NCI-H2227 (cell line): Measurements from ENCODE around the gene SPDYE16.
"Not testable (repeated sequence)": the region's sequence is repeated elsewhere in the genome, so short reads cannot be mapped to it uniquely, and the experiment has no call there.

Experiments
- DNase-seq: peaks from one replicate; lab custom pipeline; 2025; ENCODE audit not compliant: unreplicated experiment; lab: John Stamatoyannopoulos, UW

Gene SPDYE16

DNA sequence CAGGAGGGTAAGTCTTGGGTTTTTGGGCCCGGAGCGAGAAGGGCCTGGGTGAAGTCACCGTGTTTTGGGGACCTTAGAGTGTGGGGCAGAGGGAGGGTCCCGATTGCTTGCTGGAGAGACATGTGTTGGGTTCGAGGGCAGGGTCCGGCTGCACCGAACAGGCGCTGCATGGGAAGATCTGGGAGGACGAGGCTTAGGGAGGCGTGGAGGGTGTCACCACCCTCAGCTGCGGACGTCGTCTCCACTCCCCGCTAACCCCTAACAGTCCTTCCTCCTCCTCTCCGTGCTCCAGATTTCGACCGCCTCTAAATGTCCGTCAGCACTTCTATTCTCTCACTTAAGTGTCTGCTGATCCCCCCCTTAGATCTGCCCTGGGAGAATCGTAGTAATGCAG lies 6.8 kb upstream of the SPDYE16 start:
- not testable (repeated sequence) for DNase-seq

DNA sequence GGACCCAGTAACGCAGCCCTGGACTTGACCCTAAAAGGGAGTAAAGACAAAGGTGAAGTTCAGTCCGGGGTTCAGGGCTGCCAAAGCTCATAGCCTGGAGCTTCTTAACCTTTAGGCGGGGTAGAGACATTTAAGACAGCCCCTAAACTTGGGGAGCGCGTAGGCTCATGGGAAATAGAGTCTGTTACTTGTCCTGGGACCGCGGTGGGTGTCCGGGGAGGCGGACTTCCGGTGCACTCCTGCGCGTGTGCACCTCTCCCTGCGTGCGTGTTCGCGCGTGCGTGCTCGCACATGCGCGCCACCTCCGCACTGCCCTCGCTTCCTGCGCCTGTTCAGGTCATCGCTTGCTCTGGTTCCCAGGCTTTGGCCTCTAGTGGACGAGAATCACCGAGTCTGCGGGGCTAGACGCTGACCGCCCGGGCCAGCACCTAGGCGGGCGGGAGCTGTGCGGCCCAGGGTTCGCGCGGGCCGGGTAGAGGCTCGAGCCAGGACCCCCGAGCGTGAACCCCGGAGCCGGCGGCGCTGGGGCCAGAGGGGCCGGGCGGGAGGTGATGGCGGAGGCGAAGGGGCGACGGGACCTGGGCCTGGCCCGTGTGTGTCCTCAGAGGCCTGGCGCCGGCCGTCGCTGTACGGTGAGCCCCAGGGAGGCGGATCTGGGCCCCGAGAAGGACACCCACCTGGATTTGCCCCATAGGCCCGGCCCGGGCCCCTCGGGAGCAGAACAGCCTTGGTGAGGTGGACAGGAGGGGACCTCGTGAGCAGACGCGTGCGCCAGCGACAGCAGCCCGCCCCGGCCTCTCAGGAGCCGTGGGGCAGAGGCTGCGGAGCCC lies 6.1 kb upstream of the SPDYE16 start:
- peak; percentile 89 for DNase-seq

DNA sequence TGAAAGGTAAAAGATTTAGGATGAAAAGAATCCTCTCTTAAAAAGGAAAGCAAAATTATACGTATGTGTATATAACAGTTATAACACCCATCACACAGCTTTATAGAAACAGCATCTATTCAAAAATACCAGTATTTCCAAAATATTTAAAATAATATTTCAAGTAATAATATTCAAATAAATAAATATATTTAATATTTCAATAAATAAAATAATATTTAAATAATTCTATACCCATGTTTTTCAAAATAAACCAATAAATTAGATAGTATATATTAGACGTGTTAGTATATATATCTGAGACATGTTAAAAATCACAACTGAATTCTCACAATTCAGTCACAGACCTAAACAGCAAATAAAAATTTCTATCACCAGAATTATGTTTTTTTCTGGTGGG lies 11.5 kb downstream of the SPDYE16 start:
- DNase-seq: not testable (repeated sequence)

DNA sequence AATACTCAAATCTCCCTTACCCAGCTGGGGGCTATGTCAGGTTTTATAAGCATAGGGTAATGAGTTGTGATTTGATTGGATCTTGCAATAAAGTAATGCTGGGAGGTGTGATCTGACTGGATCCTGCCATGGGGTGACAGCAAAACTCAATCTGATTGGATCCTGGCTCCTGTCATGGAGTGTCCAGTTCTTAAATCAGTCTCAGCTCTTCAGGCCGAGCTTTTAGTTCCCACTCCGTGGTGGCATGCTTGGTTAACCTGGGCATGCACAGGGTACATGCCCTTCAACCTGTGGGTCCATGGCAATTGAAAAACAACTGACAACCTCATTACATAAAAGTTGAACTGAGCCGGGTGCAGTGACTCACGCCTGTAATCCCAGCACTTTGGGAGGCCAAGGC lies 16.9 kb downstream of the SPDYE16 start:
- not testable (repeated sequence) for DNase-seq

DNA sequence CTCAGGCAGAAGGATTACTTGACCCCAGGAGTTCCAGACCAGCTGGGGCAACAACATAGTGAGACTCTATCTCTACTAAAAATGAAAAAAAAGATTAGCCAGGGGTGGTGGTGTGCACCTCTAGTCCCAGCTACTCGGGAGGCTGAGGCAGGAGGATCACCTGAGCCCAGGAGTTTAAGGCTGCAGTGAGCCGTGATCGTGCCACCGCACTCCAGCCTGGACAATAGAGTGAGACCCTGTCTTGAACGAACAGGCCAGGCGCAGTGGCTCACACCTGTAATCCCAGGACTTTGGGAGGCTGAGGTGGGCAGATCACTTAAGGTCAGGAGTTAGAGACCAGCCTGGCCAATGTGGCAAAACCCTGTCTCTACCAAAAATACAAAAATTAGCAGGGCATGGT lies 26.2 kb downstream of the SPDYE16 start:
- DNase-seq: not testable (repeated sequence)

DNA sequence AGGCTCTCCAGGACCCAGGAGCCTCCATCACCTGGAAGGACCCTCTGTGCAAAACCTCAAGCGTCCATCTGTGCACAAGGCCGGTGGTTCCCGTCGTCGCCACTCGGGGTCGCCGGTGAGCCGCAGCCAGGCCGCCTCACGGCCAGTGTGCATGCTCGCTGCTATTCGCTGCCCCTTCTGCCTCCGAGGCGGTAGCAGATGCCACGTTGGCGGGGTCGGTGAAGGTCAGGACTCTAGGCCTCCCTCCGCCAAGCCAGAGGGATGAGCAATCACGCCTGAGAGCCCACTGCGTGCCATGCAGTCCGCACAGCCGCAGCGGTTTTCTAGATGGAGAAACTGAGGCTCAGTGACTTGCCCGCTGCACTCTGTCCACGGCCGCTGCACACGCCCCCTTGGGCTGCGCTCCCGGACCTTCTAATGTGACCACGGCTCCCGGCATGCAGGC lies 27.1 kb downstream of the SPDYE16 start:
- peak; percentile 57 for DNase-seq

DNA sequence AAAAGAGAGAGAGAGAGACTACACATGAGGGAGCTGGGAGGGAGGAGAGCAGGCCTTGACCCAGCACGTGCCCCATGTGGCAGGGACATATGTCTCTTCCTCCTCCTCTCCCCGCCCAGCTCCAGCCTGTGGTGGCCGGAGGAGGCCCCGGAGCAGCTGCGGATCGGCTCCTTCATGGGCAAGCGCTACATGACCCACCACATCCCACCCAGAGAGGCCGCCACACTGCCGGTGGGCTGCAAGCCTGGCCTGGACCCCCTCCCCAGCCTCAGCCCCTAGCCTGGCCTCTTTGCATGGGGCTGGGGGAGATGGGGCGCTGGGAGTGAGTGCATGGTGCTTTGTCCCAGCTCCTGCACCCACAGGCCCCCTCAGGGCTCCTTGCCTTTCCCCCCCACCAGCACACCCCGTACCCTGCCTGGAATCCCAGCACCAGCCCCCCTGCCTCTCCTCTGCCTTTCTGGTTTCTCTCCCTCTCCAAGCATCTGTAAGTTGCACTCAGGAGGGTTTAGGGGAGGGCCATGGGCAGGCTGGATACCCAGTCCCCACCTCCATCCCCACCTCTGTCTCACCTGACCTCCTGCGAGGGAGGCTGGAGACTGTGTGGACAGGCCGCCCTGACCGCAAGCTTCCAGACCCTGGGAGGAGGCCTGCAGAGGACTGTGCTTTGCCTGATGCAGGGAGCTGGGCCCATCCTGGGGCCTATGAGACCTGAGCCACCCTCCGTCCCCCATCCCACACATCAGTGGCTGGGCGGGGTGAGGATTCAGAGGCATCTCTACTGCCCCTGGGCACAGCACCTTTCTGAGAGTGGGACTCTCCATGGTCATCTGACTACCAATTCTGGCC lies 27.9 kb downstream of the SPDYE16 start:
- no peak for DNase-seq

DNA sequence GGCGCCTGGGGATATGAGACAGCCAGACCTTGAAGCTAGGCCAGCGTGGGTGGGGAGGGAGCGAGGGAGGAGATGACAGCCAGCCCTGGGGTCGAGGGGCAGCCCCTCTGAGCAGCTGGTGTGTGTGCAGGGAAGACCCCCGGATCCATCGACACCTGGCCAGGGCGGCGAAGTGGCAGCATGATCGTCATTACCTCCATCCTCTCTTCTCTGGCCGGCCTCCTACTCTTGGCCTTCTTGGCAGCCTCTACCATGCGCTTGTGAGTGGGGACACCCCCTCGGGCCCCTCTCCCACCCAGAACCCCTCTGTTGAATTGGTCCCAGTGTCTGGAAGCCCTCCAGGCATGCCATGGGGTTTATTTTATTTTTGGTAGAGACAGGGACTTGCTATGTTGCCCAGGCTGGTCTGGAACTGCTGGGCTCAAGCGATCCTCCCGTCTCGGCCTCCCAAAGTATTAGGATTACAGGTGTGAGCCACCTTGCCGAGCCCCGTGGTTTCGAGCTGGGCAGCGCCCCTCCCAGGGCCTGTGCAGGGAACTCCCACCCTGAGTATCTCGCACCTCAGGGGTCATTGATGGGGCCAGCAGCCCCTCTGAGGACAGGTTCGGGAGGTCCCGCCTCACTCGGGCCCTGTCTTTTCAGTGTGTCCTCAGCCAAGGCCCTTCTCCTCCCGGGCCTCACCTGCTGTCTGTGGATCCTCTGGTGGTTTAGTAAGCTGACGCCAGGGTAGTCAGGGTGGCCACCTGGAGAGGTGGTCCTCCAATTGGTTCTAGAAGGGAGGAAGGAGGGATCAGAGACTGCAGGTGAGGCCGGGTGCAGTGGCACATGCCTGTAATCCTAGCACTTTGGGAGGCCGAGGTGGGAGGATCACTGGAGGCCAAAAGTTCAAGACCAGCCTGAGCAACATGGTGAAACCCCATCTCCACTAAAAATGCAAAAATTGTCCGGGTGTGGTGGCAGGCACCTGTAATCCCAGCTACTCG lies 29.0 kb downstream of the SPDYE16 start:
- DNase-seq: no peak

DNA sequence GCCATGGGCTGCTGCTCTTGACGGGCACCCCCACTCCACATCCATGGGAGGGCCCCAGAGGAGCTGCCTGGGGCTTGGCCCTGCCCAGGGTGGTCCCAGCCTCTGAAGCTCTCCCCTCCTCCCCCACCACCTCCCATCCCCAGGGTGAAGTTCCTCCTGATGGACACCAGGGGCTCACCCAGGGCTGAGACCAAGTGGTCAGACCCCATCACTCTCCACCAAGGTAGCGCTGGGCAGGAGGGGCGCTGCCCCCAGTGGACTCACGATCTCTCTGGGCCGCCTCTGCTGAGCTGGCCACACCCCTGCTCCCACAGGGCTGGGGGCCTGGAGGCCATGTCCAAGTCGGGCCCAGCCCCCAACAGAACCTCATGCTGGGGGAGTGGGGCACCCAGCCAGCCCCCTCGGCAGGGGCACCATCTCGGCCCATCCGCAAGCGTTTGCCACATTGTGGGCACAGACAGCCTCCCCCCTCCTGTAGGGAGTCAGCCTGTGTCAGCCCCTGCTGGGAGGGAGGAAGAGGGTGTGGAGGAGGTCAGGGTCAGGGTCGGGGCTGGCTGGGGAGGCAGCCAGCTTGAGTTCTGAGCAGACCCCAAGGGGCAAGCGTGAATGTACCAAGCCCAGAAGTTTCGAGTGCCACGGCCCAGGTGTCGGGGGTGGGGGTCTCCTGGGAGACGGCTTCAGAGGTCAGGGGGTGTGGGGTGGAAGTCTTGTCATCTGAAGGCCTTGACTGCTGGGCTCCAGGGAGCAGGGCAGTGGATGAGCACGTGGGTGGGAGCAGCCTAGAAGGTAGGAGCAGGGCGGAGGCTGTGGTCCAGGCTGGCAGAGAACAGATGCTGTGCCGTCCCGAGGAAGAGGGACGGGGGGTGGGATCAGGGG lies 29.9 kb downstream of the SPDYE16 start:
- no peak for DNase-seq

DNA sequence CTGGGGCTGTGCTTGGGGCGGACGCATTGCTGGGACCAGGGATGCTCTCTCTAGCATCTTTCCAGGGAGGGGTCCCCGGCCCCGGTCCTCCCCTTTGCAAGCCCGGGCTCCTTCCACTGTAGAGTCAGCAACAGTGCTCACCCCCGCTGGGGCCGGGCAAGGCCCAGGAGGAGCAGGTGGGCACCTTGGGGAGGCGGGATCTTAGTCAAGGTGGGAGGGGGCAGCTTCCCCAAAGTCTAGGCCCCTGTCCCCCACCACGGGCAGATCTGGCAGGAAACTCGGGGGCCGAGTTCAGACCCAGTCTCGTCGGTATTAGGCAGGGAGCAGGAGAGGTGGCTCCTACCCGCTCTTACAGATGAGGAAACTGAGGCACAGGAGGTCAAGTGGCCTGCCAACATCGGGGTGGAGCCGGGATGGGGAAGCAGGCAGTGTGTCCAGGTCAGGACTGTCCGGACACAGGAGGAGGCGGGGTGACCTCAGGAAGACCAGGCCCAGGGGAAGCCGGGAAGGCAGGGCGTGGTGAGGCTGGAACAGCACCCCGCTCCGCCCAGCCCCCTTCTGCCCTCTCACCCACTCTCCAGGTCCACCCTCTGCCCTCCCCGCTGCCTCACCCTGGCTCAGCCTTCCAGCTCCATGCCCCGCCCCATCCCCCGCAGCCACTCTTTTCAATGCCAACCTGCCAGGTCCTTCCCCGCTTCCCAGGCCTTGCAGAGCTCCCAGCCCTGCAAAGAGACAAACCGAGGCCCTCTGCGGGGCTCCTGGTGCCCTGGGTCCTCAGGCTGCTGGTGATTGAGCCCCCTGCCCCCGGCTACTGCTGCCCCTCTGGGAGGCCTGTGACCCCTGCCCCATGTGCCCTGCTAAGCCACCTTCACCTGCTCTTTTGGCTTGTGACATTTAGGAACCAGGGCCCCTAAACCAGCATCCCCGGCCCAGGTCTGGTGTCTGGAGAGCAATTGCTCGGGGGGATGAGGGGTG lies 30.9 kb downstream of the SPDYE16 start:
- DNase-seq: not testable (repeated sequence)

DNA sequence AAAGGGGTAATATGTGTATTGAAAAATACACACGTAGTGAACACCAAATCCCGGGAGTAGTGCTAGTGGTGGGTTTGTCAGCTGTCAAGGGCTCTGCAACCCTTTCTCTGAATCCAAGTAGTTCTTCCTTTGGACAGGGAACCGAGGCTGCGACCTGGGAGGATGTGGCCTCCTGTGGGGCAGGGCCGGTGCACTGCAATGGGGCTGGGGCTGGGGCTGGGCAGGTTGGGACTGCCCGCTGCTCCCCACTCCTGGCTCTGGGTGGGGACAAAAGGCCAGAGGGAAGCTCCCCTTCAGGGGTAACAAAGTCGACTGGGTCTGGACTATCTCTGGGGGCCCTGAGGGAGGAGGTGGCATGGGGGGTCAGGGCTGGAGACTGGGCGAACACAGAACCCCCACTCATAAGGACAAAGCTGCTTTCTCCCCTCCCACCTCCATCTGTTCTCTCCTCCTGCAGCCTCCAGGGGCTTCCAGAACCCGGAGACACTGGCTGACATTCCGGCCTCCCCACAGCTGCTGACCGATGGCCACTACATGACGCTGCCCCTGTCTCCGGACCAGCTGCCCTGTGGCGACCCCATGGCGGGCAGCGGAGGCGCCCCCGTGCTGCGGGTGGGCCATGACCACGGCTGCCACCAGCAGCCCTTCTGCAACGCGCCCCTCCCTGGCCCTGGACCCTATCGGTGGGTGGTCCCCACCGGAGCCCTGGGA lies 31.7 kb downstream of the SPDYE16 start:
- DNase-seq: not testable (repeated sequence)

DNA sequence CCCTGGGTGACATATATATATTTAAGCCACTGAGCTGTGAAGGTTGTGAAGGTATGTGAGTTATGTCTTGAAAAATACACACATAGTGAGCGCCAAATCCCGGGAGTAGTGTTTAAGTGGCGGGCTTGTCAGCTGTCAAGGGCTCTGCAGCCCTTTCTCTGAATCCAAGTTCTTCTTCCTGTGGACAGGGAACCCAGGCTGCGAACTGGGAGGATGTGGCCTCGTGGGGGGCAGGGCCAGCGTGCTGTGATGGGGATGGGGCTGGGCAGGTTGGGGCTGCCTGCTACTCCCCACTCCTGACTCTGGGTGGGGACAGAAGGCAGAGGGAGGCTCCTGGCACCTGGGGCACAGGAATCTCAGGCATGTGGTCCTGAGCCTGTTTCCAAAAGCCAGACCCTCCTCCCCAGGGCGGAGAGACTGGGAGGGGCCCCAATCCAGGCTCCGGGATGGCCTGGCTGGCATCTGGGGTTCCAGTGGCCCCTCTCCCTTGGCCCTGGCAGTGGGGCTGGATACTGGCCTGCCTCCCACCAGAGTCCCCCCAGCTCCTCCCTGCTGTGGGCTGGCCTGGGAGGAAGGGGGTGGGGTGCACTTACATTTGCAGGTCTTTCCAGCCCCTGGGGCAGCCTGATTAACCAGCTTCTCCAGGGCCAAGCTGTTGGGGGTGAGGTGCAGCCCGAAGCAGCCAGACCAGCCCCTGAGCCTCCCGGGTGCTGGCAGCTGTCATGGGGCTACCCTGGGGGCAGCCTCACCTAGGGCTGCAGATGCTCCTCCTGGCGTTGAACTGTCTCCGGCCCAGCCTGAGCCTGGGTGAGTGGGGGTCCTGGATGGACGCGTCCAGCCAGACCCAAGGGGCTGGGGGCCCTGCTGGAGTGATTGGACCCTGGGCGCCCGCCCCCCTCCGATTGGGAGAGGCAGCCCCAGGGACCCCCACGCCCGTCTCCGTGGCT lies 32.9 kb downstream of the SPDYE16 start, which contains the start of gene UPK3B:
Gene UPK3B, plus strand, starts transcription at position 622 of the 947 bp plus-strand sequence. Its CDS starts 101 bp downstream, at position 723.
- no peak for DNase-seq

DNA sequence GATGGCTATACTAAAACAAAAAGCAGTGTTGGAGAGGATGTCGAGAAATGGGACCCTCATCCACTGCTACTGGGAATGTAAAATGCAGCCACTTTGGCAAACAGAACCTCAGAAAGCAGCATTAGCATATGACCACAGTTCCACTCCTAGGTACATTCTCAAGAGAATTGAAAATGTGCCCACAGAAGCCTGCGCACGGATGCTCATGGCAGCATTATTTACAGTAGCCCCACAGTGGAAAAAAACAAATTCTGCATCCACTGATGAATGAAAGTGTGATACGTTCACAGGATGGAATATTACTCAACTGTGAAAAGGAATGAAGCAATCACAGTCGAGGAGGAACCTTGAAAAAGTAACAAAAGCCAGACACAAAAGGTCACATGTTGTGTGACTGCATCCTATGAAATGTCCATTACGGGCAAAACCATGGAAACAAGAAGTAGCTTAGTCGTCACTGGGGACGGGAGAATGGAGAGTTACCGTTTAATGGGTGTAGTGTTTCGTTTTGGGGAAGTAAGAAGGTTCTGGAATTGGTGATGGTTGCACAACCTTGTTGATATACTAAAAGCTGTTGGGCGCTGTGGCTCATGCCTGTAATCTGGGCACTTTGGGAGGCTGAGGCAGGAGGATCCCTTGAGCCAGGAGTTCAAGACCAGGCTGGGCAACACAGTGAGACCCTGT lies 35.2 kb downstream of the SPDYE16 start:
- DNase-seq: no peak

DNA sequence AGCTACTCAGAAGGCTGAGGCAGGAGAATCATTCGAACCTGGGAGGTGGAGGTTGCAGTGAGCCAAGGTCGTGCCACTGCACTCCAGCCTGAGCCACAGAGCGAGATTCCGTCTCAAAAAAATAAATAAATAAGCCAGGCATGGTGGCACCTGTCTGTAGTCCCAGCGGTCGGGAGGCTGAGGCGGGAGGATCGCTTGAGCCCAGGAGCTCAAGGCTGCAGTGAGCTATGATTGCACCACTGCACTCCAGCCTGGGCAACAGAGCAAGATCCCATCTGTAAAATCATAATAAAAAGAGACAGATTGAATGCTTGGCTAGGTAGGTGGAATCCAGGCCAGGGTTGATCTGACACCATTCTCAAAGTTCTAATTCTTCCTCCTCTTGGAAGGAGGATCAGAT lies 36.5 kb downstream of the SPDYE16 start:
- DNase-seq: not testable (repeated sequence)

DNA sequence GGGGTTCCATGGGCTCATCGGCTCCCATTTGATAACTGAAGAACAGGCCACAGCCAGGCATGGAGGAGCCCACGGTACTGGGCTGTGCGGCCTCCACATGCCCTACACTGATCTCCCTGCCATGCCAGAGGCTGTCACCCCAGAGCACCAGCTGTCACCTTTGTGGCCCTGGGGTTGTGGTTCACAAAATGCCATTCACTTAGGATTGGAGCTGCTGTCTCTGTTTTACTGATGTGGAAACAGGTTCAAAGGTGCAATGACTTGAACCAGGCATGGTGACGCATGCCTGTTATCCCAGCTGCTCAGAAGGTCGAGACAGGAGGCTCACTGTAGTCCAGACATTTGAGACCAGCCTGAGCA lies 37.0 kb downstream of the SPDYE16 start:
- DNase-seq: no peak
